Measurements from ENCODE around the gene ROGDI. TPM values are rescaled to one million over a fixed set of nuclear protein-coding genes. Genes with fewer than 3 reads are reported as not detected.
A peak's percentile ranks its signal among the peaks of the same experiment; 100 is the strongest.

ROGDI gene
- total and polyA plus RNA-seq, 9 of the 15 experiments (the other 6 are each of a cell fraction or from before 2014, with no cell fraction given) = 0.97 to 37.3 (median 16.5) TPM

DNA sequence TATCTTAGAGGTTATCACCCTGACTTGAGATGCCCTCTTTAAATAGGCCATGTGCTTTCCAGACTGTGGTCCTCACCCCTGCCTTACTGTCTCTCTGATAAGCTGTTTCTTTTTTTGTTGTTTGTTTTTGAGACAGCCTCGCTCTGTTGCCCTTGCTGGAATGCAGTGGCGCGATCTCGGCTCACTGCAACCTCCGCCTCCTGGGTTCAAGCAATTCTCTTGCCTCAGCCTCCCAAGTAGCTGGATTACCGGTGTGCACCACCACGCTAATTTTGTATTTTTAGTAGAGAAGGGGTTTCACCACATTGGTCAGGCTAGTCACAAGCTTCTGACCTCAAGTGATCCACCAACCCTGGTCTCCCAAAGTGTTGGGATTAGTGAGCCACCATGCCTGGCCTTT is 13.5 kb downstream of the ROGDI start:
- no peaks in the 10 kb centered on the region for H3K9me3 ChIP-seq (replicated peaks; ENCODE audit: control insufficient read depth, insufficient read depth, low read depth, low read length)
- FAIRE-seq (peak; percentile 32), DNase-seq (ENCODE audit: extremely low read depth in 1 of 4, low spot score in 3 of 4) (no peak), ATAC-seq (no peak)
- H2AFZ ChIP-seq (ENCODE audit: low read depth, low read length) = peak overlapping the region; percentile 63
- ChIA-PET POLR2A (interaction anchor here (0.8 to 1.7 kb wide), 2 partner anchors 8 to 45 kb away, joined by 3 to 4 read pairs; no protein-coding TSS in a partner anchor), CTCF (ENCODE audit: low intra/inter-chr PET ratio) (no interaction called here)
- H3K27me3 ChIP-seq (ENCODE audit: control insufficient read depth in 2 of 2, insufficient read depth in 2 of 2, low read length in 2 of 2) = no peaks in the 10 kb centered on the region
- no peaks in the 10 kb centered on the region for H3K79me2 ChIP-seq (ENCODE audit: control insufficient read depth, insufficient read depth, low read length)
- H4K20me1 ChIP-seq (replicated peaks; ENCODE audit: control insufficient read depth, insufficient read depth, low read length) = no peaks in the 10 kb centered on the region
- no TSS peak for BruUV-seq (replicated peaks)
- no peaks in the 10 kb centered on the region for H3K36me3 ChIP-seq (ENCODE audit: control insufficient read depth, insufficient read depth, low read length)
- H3K27ac ChIP-seq (ENCODE audit: extremely low read depth, low read depth, low read length) = no peak overlapping the region
- no peak overlapping the region; a peak in 1 of 4 replicates for H3K9ac ChIP-seq (ENCODE audit: insufficient read depth in 1 of 2, low read depth in 2 of 2, low read length in 2 of 2)
- TF ChIP-seq, protein P1, sequence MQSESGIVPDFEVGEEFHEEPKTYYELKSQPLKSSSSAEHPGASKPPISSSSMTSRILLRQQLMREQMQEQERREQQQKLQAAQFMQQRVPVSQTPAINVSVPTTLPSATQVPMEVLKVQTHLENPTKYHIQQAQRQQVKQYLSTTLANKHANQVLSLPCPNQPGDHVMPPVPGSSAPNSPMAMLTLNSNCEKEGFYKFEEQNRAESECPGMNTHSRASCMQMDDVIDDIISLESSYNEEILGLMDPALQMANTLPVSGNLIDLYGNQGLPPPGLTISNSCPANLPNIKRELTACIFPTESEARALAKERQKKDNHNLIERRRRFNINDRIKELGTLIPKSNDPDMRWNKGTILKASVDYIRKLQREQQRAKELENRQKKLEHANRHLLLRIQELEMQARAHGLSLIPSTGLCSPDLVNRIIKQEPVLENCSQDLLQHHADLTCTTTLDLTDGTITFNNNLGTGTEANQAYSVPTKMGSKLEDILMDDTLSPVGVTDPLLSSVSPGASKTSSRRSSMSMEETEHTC (IDR thresholded peaks at IDR 0.05) = no peak
- peak; percentile 38; the same call in 1 of the 2 replicates for TF ChIP-seq BCOR (IDR thresholded peaks at IDR 0.05)
- no peak for TF ChIP-seq SIN3B (IDR thresholded peaks at IDR 0.05; ENCODE audit: low read depth)
- TF ChIP-seq, protein P2, sequence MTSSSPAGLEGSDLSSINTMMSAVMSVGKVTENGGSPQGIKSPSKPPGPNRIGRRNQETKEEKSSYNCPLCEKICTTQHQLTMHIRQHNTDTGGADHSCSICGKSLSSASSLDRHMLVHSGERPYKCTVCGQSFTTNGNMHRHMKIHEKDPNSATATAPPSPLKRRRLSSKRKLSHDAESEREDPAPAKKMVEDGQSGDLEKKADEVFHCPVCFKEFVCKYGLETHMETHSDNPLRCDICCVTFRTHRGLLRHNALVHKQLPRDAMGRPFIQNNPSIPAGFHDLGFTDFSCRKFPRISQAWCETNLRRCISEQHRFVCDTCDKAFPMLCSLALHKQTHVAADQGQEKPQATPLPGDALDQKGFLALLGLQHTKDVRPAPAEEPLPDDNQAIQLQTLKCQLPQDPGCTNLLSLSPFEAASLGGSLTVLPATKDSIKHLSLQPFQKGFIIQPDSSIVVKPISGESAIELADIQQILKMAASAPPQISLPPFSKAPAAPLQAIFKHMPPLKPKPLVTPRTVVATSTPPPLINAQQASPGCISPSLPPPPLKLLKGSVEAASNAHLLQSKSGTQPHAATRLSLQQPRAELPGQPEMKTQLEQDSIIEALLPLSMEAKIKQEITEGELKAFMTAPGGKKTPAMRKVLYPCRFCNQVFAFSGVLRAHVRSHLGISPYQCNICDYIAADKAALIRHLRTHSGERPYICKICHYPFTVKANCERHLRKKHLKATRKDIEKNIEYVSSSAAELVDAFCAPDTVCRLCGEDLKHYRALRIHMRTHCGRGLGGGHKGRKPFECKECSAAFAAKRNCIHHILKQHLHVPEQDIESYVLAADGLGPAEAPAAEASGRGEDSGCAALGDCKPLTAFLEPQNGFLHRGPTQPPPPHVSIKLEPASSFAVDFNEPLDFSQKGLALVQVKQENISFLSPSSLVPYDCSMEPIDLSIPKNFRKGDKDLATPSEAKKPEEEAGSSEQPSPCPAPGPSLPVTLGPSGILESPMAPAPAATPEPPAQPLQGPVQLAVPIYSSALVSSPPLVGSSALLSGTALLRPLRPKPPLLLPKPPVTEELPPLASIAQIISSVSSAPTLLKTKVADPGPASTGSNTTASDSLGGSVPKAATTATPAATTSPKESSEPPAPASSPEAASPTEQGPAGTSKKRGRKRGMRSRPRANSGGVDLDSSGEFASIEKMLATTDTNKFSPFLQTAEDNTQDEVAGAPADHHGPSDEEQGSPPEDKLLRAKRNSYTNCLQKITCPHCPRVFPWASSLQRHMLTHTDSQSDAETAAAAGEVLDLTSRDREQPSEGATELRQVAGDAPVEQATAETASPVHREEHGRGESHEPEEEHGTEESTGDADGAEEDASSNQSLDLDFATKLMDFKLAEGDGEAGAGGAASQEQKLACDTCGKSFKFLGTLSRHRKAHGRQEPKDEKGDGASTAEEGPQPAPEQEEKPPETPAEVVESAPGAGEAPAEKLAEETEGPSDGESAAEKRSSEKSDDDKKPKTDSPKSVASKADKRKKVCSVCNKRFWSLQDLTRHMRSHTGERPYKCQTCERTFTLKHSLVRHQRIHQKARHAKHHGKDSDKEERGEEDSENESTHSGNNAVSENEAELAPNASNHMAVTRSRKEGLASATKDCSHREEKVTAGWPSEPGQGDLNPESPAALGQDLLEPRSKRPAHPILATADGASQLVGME (CRISPR knock-in tag; IDR thresholded peaks at IDR 0.05) = no peak
- no peak for TF ChIP-seq MAFF (IDR thresholded peaks at IDR 0.05; ENCODE audit: low read length)
- TF ChIP-seq MECOM (CRISPR knock-in tag; IDR thresholded peaks at IDR 0.05) = no peak
- no peak for TF ChIP-seq KAT2B (IDR thresholded peaks at IDR 0.05; ENCODE audit: low read depth, low read length)
- TF ChIP-seq, protein P3, sequence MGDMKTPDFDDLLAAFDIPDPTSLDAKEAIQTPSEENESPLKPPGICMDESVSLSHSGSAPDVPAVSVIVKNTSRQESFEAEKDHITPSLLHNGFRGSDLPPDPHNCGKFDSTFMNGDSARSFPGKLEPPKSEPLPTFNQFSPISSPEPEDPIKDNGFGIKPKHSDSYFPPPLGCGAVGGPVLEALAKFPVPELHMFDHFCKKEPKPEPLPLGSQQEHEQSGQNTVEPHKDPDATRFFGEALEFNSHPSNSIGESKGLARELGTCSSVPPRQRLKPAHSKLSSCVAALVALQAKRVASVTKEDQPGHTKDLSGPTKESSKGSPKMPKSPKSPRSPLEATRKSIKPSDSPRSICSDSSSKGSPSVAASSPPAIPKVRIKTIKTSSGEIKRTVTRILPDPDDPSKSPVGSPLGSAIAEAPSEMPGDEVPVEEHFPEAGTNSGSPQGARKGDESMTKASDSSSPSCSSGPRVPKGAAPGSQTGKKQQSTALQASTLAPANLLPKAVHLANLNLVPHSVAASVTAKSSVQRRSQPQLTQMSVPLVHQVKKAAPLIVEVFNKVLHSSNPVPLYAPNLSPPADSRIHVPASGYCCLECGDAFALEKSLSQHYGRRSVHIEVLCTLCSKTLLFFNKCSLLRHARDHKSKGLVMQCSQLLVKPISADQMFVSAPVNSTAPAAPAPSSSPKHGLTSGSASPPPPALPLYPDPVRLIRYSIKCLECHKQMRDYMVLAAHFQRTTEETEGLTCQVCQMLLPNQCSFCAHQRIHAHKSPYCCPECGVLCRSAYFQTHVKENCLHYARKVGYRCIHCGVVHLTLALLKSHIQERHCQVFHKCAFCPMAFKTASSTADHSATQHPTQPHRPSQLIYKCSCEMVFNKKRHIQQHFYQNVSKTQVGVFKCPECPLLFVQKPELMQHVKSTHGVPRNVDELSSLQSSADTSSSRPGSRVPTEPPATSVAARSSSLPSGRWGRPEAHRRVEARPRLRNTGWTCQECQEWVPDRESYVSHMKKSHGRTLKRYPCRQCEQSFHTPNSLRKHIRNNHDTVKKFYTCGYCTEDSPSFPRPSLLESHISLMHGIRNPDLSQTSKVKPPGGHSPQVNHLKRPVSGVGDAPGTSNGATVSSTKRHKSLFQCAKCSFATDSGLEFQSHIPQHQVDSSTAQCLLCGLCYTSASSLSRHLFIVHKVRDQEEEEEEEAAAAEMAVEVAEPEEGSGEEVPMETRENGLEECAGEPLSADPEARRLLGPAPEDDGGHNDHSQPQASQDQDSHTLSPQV (IDR thresholded peaks at IDR 0.05) = 0 out of 2 replicates have a peak, but pooled peaks have one; percentile 25
- TF ChIP-seq POU5F1 (IDR thresholded peaks at IDR 0.05; ENCODE audit: borderline replicate concordance, low read depth, low read length, partially characterized antibody) = no peak
- no peak for TF ChIP-seq PTBP1 (IDR thresholded peaks at IDR 0.05; ENCODE audit: low read depth, low read length)
- H3K4me3 ChIP-seq = no peak overlapping the region
- 0 out of 2 replicates have a peak overlapping the region, but pooled peaks have one; percentile 0 for H3K4me2 ChIP-seq (ENCODE audit: insufficient read depth, low read length)
- in situ Hi-C loops (cut with MboI) (no loop called here), intact Hi-C loops (cut with micrococcal nuclease) (no loop called here)
- 63% methylated on average over 5 of the region's 7 CpGs for WGBS (ENCODE audit: insufficient coverage, low coverage, missing lambda C conversion rate)
- no peaks in the 10 kb centered on the region for H3K9me1 ChIP-seq (ENCODE audit: control insufficient read depth, insufficient read depth, low read length)
- H3K4me1 ChIP-seq (replicated peaks in 1 of 2; ENCODE audit: control insufficient read depth in 2 of 2, insufficient read depth in 2 of 2, low read length in 2 of 2) = peaks cover 19 to 32% of the 10 kb centered on the region in 2 experiments; a peak in 4 of 5 replicates

All from K562 (cell line).